GM19438 (cell line): ENCODE results near the gene HOXB4.

Source experiments
- ATAC-seq: cut with Tn5 transposase; IDR thresholded peaks from one replicate; pipeline ENCODE4 v1.9.1; 2021; ENCODE audit warnings: low read depth; ENCODE audit not compliant: unreplicated experiment

Gene HOXB4

DNA sequence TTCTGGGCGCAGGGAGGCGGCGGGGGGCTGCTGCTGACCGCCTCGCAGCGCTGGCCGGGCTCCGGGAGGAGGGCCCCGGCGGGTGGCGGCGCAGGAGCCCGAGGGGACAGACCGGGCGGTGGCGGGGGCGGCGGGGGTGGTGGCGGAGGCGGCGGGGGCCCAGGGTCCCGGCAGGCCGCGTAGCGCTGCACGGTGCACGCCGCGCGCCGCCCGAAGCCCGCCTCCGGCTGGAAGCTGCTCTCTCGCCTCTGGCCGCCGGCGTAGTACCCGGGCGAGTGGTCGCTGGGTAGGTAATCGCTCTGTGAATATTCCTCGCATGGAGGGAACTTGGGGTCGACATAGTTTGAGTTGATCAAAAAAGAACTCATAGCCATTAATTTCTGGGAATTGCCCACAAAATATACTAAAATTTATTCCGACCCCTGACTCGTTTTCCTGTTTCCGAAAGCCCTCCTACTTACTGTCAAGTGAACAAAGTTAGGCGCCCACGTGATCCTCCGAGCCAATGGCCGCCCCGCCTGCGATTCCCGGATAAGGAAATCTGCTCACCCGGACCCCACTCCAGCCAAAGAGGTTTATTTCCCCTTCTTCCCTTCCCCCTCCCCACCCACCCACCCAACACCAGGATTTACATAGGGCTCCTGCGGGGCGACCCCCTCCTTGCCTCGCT, at the start of gene HOXB4:
Gene HOXB4 (minus strand): TSS at position 405 of the 670 bp plus-strand sequence. CDS start 31 bp downstream, at position 374.
- ATAC-seq, result peak; percentile 54

DNA sequence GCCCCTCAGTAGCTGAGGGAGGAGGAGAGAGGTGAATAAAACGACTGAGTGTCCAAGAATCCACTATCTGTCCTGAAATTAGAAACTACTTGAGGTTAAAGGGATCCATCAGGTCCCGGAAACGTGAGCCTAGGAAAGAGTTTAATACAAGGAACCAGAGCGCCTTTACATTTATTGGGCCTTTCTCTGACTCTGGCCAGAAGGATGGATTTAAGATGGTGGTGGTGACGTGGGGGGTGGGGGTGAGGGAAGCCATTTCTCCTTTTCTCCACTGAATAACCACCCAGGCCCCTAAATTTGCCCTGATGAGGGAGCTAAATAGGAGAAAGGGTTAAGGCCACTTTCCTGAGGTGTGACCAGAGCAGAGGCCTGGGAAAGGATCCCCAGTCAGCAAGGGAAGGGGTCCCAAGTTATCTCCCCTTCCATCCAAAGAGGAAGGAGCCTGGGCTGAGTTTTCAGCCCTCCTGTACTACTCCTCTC, 49.0 kb upstream of the HOXB4 start:
- ATAC-seq, result no peak

DNA sequence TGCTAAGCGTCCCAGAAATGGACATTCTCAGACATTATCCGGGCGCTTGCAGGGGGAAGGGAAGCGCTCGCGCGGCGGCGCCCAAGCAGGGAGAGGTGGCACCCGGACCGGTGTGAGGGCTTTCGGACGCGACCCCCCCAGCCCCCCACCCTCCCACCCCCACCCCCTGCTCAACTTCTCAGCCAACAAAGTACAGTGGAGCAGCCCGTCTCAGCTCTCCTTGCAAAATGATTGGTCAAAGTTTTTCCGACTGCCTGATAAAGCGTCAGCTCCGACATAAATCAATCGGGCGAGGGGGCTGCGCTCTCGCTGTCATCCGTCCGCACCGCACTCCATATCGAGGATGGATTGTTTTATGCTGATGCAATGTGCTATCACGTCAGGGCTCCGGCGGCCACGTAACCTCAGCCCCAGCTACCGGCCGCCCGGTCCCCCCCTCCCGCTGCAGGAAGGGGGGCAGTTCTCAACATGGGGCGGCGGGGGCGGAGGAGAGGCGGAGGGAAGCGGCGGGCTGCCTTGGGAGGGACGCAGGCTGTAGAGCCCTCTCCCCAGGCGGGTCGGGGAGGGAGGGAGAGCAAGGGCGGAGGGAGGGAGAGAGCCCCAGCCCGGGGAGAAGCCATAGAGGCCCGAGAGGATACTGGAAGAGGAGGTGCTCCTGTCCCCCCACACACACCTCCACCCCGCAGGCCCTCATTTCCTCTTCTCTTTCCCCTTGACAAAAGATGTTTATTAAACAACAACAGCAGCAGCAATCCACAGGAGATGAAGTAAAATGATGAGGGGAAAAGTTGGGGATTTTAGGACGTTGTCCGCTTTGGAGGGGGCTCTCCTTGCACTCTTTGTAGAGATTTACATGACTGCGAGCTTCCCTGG, 48.3 kb upstream of the HOXB4 start, which contains the start of gene HOXB9:
Gene HOXB9 (minus strand): TSS at position 114 of the 873 bp plus-strand sequence. CDS start 89 bp downstream, at position 25.
- ATAC-seq, result no peak

DNA sequence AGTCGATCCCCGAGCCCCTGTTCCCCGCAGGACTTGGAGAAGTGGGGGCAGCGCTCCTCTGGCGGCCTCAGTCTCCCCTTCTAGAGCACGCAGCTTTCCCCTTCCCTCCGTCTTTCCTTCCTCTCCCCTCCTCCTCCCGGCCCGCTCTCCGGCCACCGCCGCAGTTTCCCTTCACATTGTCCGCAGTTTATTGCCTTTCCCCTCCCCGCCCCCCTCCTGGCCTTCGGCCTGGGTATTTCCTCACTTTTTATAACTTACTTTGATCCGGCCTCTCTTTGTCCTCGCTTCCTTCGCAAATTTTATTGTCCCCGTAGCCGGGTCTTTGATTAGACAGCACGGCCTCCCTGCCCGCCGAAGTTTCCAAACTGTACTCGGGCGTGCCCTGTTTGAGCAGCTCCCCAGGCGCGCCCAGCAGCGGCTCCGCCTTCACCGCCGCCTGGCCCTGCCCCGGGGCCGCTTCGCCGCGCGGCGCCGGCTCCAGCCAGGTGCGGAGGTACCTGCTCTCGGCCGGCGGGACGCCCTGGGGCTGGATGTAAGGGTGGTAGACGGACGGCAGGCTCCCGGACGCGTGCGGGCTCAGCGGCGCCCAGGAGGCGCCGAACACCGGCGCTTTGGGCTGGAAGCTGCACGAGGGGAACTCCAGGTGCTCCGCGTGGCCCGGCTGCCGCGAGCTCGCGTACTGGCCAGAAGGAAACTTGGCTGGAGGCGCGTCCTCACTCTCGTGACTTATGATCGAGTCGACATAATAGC, 47.5 kb upstream of the HOXB4 start:
- no peak for ATAC-seq

DNA sequence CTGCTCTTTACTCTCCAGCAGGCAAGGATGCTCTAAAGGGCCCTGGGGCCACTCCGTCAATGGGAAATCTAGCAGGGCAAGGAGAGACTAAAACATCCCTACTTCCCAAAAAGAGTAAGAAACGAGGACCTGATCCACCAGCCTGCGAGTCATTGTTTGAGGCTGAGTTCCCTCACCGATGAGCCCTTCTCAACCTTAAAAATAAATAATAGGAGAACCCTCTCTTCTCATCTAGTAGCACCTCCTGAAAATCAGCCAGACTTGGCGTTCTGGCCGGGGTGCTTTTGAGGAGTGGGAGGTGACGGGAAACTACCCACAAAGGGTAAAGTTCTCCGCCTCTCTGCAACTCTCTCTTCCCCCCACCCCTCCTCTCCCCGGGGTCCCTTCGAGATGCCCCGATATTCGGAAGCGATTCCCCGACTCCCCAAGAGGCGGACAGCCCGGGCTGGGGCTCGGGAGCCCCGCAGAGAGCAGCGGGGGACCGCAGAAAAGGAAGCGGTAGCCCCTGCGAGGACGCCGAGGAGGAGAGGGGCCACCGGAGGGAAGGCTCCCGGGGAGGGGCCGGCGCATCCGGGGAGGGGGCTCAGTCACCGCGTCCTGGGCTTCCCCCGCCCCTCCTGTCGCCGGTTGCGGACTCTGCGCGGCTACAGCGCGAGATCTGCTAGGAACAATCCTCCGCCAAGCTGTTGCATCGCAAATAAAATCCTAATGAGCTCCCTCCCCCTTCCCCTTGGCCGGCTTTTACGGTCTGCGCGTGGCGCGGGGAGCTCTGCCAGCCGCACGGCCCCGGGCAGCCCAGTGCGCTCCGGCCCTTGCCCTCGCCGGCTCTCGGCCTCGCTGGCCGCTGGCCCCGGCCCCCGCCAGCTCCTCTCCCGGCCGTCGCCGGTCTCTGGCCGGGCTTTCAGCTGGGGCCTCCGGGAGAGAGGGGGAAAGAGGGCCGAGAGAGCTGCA, 46.7 kb upstream of the HOXB4 start:
- no peak for ATAC-seq

DNA sequence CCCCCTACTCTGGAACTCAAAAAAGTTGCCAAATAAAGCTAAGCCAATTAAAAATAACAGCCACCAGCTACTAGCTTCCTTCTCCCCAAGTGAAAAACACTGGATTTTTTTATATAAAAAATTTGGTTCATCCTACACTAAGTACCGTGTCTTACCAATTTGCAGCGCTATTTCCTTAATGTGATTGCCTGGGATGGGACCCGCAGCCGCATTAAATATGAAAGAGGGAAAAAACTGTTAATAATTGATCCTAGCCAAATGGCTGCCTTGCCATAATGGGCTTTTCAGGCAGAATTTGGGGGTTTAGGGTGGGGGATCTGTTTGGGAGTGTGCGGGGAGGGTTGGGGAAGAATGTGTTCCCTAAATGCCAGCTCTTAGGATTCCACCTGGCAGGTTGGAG, 46.0 kb upstream of the HOXB4 start:
- ATAC-seq, result no peak

DNA sequence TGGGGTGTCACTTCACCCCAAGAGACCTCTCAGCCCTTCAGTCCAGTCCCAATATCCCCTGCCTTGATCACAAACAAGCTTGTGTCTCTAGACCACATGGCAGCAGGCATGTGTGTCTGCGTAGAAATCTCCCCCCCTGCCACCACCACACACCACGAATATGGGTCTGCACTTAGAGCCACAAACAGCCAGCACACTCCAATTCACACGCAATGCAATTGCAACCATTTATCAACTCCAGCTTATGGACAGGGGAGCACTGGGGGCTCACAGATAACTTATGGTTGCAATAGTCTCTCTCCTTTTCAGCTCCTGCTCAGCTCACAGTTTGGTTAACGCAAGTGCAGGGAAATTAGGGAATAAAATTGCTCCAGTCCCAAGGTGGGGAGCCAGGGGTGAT, 45.4 kb upstream of the HOXB4 start:
- ATAC-seq, result no peak

DNA sequence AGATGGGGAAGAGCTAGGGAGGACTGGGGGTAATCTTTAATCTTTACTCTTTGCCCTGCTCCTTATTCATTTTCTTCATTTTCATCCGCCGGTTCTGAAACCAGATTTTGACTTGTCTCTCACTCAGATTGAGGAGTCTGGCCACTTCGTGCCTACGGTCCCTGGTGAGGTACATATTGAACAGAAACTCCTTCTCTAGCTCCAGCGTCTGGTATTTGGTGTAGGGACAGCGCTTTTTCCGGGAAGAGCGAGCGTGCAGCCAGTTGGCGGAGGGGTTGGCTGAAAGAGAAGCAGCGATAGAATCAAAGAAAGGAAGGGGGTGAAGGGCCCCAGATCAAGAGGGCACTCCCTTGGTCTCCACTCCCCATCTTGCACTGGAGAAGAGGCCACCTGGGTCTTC, 44.7 kb upstream of the HOXB4 start:
- ATAC-seq, result no peak

DNA sequence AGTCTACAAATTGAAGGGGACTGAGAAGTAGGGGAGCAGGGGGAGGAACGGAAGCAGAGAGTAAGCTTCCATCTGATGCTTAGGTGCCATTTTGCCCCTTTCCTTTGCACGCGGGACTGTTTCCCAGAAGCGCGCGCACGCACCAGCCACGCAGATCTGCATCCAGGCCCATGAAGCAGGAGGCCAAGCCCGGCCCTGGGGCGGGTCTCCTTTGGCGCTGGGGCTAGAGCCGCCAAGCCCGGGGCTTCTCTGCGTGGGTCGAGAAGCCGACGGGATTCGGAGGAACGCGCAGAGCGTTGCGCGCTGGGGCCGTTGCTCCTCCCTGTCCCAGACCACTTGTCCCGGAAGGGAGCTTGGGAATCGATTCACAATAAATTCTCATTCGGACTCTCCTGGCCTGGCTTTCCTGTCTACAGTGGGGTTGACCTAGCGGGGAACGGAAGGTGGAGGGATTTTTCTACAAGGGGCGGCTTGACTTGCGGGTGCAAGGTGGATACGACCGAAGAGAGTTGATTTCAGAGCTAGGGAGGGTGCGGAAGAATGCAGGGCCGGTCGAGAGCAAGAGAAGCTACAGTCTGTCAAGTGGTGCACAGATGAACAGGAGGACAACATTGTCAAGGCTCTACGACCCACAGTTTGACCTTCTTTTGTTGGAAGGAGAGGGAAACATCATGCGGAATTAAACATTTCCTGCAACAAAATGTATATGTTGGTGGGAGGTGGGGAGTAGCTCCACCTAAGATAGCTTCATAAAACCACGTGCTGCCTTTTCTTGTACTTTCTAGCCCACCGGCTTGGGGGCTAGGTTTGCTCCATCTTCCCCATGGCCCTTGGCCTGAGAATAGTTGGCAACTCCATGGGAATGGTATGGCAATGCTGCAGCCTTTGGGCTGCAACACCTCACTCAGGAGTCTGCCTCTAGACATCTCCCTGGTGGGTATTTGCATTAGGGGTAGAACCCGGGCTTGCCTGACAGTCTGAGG, 43.6 kb upstream of the HOXB4 start:
- no peak for ATAC-seq

DNA sequence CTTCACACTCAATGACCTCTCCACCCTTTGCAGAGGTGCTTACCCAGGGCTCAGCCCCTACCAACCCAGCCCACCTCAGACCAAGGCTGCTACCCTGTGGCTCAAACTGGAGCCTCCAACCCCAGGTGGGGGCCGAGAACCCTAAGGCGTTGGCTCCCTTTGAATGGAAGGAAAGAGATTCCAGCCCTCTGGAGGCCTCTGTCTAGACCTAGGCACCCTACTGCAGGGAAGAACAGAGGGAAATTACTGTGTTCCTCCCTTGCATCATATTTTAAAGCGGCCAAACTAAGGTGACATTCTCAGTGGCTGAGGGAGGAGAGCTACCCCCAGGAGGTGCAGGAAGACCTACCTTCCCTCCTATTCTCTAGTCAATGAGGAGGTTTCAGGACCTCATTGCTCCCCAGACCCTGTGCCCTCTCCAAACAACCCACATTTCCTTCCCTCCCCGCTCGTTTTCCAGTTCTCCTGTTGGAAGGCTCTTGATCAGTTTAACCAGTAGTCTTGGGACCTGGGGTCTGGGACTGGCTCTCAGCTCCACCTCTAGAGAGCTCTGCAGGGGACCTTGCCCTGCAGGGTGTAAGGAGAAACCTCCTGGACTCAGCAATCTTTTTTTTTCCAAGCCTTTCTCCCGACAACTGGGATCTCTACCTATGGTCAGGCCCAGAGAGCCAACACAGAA, 42.5 kb upstream of the HOXB4 start:
- no peak for ATAC-seq

DNA sequence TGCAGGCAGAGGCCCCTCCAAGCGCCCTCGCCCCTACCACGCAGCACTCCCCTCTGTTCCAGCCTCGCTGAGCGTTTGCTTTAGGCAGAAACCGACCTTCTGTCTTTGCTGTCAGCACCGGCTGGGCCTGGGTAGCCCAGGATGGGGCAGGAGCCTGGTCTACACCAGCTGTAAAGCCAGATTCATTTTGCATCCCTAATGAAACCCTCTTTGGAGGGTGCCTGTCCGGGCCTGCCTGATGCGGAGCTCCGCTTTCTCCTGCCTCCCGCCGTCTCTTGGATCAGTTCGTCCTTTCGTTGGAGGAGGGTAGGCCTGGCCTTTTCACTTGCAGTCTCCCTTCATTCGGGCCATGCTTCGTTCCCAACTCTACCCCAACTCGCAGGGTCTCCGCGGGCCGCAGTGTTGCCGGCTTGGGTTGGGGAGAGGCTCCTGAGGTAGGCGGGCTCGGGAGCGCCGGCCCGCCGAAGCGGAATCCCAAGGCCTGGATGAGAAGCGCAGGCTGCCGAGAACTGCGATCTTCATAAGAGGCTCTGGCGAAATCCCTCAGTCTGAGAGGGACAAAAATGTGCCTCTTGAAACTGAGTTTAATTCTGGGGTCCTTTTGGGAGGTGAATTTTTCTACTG, 41.8 kb upstream of the HOXB4 start:
- no peak for ATAC-seq

DNA sequence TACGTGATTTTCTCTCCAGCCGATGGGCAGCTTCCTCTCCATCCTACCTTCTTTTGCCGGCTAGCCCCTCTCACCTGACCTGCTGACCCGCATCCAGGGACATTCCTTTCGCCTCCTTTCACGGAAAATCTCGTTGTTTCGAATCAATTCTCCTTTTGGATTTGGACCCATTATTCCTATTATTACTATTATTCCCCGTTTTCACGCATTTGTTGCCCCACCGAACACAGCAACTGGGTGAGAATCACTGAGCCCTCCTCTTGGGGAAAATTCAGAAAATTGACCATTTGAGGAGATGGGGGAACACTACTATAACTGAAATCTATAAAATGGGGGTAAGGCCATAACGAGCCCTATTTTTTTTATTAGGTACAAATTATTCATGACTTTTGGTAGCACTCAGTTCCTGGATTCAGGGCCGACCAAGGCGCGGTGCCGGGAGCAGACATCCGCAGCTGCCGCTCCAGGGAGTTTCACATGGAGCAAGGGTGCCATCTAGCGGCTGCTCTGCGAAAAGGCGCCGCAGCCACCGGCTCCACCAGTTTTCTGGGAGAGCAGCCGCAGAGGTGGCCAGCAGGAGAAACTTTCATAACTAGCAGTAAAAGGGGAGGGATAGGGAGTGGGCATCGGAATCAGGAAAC, 40.2 kb upstream of the HOXB4 start:
- no peak for ATAC-seq

DNA sequence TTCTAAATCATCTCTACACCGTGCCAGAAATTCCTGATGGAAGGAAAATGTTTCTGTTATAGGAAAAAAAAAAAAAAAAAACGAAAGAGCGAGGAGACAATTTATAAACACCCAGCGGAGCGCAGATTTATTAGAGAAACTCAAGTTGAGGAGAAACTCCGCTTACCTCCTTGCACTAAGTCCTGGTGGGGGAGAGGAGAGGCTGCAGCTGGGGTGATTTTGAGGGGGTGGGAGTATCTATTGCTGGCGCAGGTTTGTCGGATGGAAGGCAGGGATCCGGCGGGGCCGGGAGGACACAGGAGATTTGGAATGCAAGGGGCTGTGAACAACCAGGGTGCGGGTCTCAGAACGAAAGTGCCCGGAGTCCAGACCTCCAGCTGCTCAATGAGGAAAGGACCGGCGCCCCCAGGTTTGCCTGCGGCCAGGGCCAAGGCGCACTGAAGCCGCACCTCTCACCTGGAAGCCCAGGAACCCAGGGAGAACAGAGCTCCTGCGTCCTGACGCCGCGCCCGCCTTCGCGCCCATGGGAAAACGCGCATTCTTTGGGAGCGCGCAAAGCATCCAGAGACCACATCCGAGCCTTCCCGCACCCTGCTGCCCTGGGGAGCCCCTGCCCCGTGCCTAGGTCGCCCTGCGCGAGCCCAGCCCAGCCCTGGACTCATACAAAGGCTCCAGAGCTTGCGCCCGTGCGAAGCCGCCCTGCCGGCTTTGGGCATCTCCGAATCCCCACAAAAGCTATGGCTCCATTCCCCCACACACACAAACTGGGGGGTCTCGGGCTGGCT, 39.5 kb upstream of the HOXB4 start:
- no peak for ATAC-seq

DNA sequence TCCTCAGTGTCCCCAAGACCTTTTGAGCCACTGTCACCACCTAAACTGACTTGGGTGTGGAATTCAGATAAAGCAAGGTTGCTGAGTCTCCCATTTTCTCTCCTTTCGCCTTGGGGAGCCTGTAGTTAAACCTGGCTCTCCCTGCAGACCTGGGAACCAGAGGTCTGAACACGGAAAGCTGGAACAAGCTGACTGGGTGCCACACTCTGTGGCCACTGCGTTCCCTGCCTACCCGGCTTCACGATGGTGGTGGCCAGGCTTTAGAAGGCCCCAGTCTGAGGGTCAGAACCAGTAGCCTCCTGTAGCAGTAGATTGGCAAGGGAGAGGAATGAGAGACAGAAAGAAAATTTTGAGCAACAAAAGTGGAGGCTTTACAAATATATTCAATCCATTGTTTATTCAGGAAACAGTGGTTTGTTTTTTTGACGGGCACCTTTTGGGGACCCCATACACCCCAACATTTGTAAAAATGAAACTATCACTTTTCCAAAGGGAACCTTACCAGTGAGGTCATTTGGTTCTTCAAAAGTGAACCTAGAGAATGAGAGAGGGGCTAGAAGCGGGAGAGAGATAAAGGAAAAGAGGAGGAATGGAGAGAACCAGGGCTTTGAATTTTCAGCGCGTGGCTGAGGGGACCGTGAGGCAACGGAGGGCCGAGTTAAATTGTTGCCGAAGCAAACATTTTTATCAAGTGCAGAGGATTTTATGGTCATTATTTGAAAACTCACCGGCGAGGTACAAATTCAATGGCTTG, 38.7 kb upstream of the HOXB4 start:
- no peak for ATAC-seq

DNA sequence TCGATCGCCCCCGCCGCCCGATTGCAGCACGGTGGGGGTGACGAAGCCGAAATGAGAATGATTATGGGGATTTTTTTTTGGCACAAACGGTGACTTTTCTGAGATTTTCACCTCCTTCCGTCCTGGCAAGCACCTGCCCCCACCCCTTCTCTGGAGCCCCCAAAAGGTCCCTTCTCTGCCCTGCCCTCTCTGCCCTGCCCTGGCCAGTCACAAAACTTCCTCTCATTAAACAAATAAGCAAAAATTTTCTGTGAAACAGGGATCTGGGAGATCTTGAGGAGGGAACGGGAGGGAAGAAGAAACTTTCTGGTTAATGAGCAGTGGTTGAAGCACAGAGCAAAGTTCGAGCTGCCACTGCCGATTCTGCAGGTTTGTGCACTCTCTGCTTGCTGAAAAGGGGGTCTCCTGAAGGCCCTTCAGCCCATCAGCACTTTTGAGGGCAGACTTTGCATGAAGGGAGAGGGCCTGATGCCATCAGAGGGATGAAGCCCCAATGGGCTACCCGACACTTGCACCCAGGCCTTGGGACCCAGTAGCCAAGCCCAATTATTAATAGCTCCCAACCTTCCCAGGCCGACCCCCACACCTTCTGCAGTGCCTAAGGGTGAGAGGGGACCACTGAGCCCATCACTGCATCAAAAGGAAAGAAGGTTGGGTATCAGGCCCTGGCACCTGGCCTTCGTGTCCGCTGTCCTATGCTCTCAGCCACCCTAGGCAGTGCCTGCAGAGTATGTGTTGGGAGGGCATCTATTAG, 38.0 kb upstream of the HOXB4 start:
- ATAC-seq, result no peak
